H9 (cell line): ENCODE data around the gene STK38L. TPM values are rescaled to one million over a fixed set of nuclear protein-coding genes. Genes with fewer than 3 reads are reported as not detected.
"Not testable (repeated sequence)": the region's sequence is repeated elsewhere in the genome, so short reads cannot be mapped to it uniquely, and the experiment has no call there.

Experiments used
- DNase-seq: peaks from one replicate; pipeline ENCODE4 v3.0.0-alpha.2; 2017
- H2AFZ ChIP-seq: one replicate; pipeline ENCODE4 v1.6.1; 2013; ENCODE audit warnings: mild to moderate bottlenecking, low read length, control low read depth, moderate library complexity
- H2AK5ac ChIP-seq: 2 replicates; pipeline ENCODE4 v1.6.1; 2013; ENCODE audit warnings: low read length, control low read depth, mixed read lengths; ENCODE audit not compliant: insufficient read length
- H2BK120ac ChIP-seq: one replicate; pipeline ENCODE4 v1.6.1; 2013; ENCODE audit warnings: low read depth, mild to moderate bottlenecking, low read length, control low read depth, inconsistent platforms; ENCODE audit not compliant: poor library complexity, severe bottlenecking
- H2BK12ac ChIP-seq: 2 replicates; pipeline ENCODE4 v1.6.1; 2013; ENCODE audit warnings: low read length, control low read depth, mixed read lengths, low read depth; ENCODE audit not compliant: insufficient read length
- H2BK15ac ChIP-seq: 2 replicates; pipeline ENCODE4 v1.6.1; 2013; ENCODE audit warnings: low read depth, low read length, control low read depth
- H2BK20ac ChIP-seq: one replicate; pipeline ENCODE4 v1.6.1; 2013; ENCODE audit warnings: low read depth, mild to moderate bottlenecking, low read length, control low read depth, inconsistent platforms; ENCODE audit not compliant: poor library complexity, severe bottlenecking
- H2BK5ac ChIP-seq: 2 replicates; pipeline ENCODE4 v1.6.1; 2013; ENCODE audit warnings: low read length, control low read depth, mixed read lengths; ENCODE audit not compliant: insufficient read length
- H3K14ac ChIP-seq: 2 replicates; pipeline ENCODE4 v1.6.1; 2013; ENCODE audit warnings: low read length, control low read depth; ENCODE audit not compliant: insufficient read depth
- H3K18ac ChIP-seq: 2 replicates; pipeline ENCODE4 v1.6.1; 2013; ENCODE audit warnings: low read depth, mild to moderate bottlenecking, mixed read lengths, low read length, control low read depth; ENCODE audit not compliant: insufficient read length
- H3K23ac ChIP-seq: 2 replicates; pipeline ENCODE4 v1.6.1; 2013; ENCODE audit warnings: low read length, control low read depth, mixed read lengths, low read depth; ENCODE audit not compliant: insufficient read length
- H3K23me2 ChIP-seq: 2 replicates; pipeline ENCODE4 v1.6.1; 2013; ENCODE audit warnings: low read depth, mild to moderate bottlenecking, mixed read lengths, low read length, control low read depth; ENCODE audit not compliant: insufficient read length, poor library complexity, severe bottlenecking
- H3K27ac ChIP-seq: 2 replicates; pipeline ENCODE4 v1.5.1; 2013; ENCODE audit warnings: low read length, control low read depth, mixed read lengths, low read depth; ENCODE audit not compliant: insufficient read length
- H3K27me3 ChIP-seq: 2 replicates; pipeline ENCODE4 v1.6.1; 2013; ENCODE audit warnings: low read length, control low read depth, inconsistent platforms; ENCODE audit not compliant: insufficient read depth
- H3K4ac ChIP-seq: 2 replicates; pipeline ENCODE4 v1.6.1; 2013; ENCODE audit warnings: low read depth, mild to moderate bottlenecking, control low read depth, inconsistent platforms, low read length, moderate library complexity
- H3K4me1 ChIP-seq: 2 replicates; pipeline ENCODE4 v1.6.1; 2013; ENCODE audit warnings: low read length, control low read depth, inconsistent platforms; ENCODE audit not compliant: insufficient read depth
- H3K4me2 ChIP-seq: 2 replicates; pipeline ENCODE4 v1.6.1; 2013; ENCODE audit warnings: low read length, control low read depth, mixed read lengths; ENCODE audit not compliant: insufficient read length, insufficient read depth
- H3K56ac ChIP-seq: 2 replicates; pipeline ENCODE4 v1.6.1; 2013; ENCODE audit warnings: low read depth, mild to moderate bottlenecking, mixed read lengths, low read length, control low read depth; ENCODE audit not compliant: insufficient read length
- H3K79me1 ChIP-seq: 2 replicates; pipeline ENCODE4 v1.6.1; 2013; ENCODE audit warnings: low read depth, mild to moderate bottlenecking, moderate library complexity, low read length, control low read depth, inconsistent platforms; ENCODE audit not compliant: insufficient read depth, poor library complexity, severe bottlenecking
- H3K79me2 ChIP-seq: 2 replicates; pipeline ENCODE4 v1.6.1; 2013; ENCODE audit warnings: low read length, control low read depth, inconsistent platforms; ENCODE audit not compliant: insufficient read depth
- H3K9ac ChIP-seq: 2 replicates; pipeline ENCODE4 v1.6.1; 2013; ENCODE audit warnings: low read length, control low read depth, mixed read lengths; ENCODE audit not compliant: insufficient read length; ENCODE audit errors: extremely low read depth
- H3K9me3 ChIP-seq: one replicate; pipeline ENCODE4 v1.6.1; 2013; ENCODE audit warnings: low read depth, low read length, inconsistent platforms; ENCODE audit not compliant: control insufficient read depth
- H3T11ph ChIP-seq: one replicate; pipeline ENCODE4 v1.6.1; 2013; ENCODE audit warnings: mild to moderate bottlenecking, low read length, control low read depth, inconsistent platforms
- H4K20me1 ChIP-seq: one replicate; pipeline ENCODE4 v1.6.1; 2013; ENCODE audit not compliant: control insufficient read depth, insufficient read length, insufficient read depth
- H4K5ac ChIP-seq: 2 replicates; pipeline ENCODE4 v1.6.1; 2013; ENCODE audit warnings: low read depth, mild to moderate bottlenecking, mixed read lengths, low read length, control low read depth; ENCODE audit not compliant: insufficient read length
- H4K8ac ChIP-seq: replicated peaks from 2 replicates; pipeline ENCODE4 v1.6.1; 2013; ENCODE audit warnings: low read length, control low read depth, mixed read lengths, low read depth; ENCODE audit not compliant: insufficient read length
- H4K91ac ChIP-seq: 2 replicates; pipeline ENCODE4 v1.6.1; 2013; ENCODE audit warnings: low read depth, mild to moderate bottlenecking, moderate library complexity, mixed read lengths, low read length, control low read depth; ENCODE audit not compliant: insufficient read length
- H3K27ac Mint-ChIP-seq, 3 experiments: 2 replicates in 2 of 3; 3 replicates in 1 of 3; pipeline ENCODE4 v1.8.0; 2020 to 2021; ENCODE audit warnings: mixed read lengths in 3 of 3, mild to moderate bottlenecking in 1 of 3, moderate library complexity in 1 of 3
- H3K27me3 Mint-ChIP-seq: 2 replicates; pipeline ENCODE4 v1.8.0; 2021; ENCODE audit warnings: low read depth, mild to moderate bottlenecking, moderate library complexity, mixed read lengths
- H3K36me3 Mint-ChIP-seq, 3 experiments: 2 replicates in 2 of 3; 3 replicates in 1 of 3; pipeline ENCODE4 v1.8.0; 2020 to 2021; ENCODE audit warnings: low read depth in 3 of 3, mixed read lengths in 3 of 3; ENCODE audit not compliant: insufficient read depth in 1 of 3
- H3K4me1 Mint-ChIP-seq, 2 experiments: 2 replicates each; pipeline ENCODE4 v1.8.0; 2020; ENCODE audit warnings: mixed read lengths in 2 of 2
- H3K4me3 Mint-ChIP-seq, 2 experiments: 2 replicates in 1 of 2; 3 replicates in 1 of 2; pipeline ENCODE4 v1.8.0; 2020 to 2021; ENCODE audit warnings: mild to moderate bottlenecking in 2 of 2, mixed read lengths in 2 of 2, moderate library complexity in 1 of 2
- H3K9me3 Mint-ChIP-seq, 2 experiments: 2 replicates in 1 of 2; 3 replicates in 1 of 2; pipeline ENCODE4 v1.8.0; 2020; ENCODE audit warnings: mild to moderate bottlenecking in 2 of 2, mixed read lengths in 2 of 2, moderate library complexity in 1 of 2
- WGBS: extraction: QIAGEN DNeasy Blood & Tissue Kit; methylation state at CpG from one replicate; pipeline ENCODE4 v1.1.7; 2013; ENCODE audit warnings: missing lambda C conversion rate, low lambda C conversion rate, mixed read lengths; ENCODE audit not compliant: insufficient read length; ENCODE audit errors: extremely low coverage; 5-methylcytosine and 5-hydroxymethylcytosine counted together
- total RNA-seq: library from RNA; stranded (reverse); gene quantifications from 2 replicates; pipeline ENCODE4 v1.2.1, GENCODE V29; 2021
- TF ChIP-seq, protein P1 (sequence below): fragments of 200-600 bp; sonication (generic); conservative IDR thresholded peaks from 3 replicates; pipeline ENCODE4 v1.8.0; 2021; ENCODE audit warnings: antibody characterized with exemption, mild to moderate bottlenecking

Gene STK38L
- total RNA-seq, 1 experiment from 2014 or later, result 44.9 TPM

DNA sequence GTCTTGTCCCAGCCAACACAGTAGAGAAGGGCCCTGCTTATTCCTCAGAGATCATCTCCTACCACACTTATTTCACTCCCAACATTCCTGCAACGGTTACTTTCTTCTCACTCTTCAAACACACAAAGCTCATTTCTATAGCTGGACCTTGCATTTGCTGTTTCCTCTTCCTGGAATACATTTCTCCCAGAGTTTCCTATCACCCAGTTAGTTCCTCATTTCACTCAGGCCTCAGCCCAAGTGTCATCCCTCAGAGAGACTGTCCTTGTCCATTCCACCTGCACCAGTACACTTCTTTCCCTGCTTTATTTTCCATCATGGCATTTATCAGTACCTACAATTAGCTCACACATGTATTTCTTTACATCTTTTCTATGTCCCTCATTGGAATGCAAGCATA, 14.7 kb upstream of the STK38L start:
- Mint-ChIP-seq H3K36me3 (no peaks in the 10 kb centered on the region), H3K4me3 (no peak overlapping the region), H3K4me1 (no peaks in the 10 kb centered on the region), H3K27me3 (no peaks in the 10 kb centered on the region), H3K27ac (no peak overlapping the region), H3K9me3 (no peaks in the 10 kb centered on the region)
- H3K79me2 ChIP-seq, result no peaks in the 10 kb centered on the region; the same call in 1 of the 2 replicates
- H3K9me3 ChIP-seq, result no peaks in the 10 kb centered on the region
- no peak for DNase-seq
- H3K27me3 ChIP-seq, result no peaks in the 10 kb centered on the region
- H3T11ph ChIP-seq, result no peak overlapping the region
- H2BK5ac ChIP-seq, result no peak overlapping the region
- no peak overlapping the region for H2BK120ac ChIP-seq
- H2AK5ac ChIP-seq, result no peak overlapping the region
- no peak overlapping the region for H2BK15ac ChIP-seq
- H3K14ac ChIP-seq, result no peak overlapping the region
- H4K20me1 ChIP-seq, result no peaks in the 10 kb centered on the region
- H3K27ac ChIP-seq, result no peak overlapping the region
- no peak overlapping the region for H2AFZ ChIP-seq
- no peaks in the 10 kb centered on the region for H3K23me2 ChIP-seq
- TF ChIP-seq, protein P1, sequence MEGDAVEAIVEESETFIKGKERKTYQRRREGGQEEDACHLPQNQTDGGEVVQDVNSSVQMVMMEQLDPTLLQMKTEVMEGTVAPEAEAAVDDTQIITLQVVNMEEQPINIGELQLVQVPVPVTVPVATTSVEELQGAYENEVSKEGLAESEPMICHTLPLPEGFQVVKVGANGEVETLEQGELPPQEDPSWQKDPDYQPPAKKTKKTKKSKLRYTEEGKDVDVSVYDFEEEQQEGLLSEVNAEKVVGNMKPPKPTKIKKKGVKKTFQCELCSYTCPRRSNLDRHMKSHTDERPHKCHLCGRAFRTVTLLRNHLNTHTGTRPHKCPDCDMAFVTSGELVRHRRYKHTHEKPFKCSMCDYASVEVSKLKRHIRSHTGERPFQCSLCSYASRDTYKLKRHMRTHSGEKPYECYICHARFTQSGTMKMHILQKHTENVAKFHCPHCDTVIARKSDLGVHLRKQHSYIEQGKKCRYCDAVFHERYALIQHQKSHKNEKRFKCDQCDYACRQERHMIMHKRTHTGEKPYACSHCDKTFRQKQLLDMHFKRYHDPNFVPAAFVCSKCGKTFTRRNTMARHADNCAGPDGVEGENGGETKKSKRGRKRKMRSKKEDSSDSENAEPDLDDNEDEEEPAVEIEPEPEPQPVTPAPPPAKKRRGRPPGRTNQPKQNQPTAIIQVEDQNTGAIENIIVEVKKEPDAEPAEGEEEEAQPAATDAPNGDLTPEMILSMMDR, result no peak
- H2BK12ac ChIP-seq, result no peak overlapping the region
- no peaks in the 10 kb centered on the region for H3K4me1 ChIP-seq
- H3K18ac ChIP-seq, result no peak overlapping the region
- no CpG with 5 or more reads among the region's 1 CpG for WGBS
- no peak overlapping the region for H4K91ac ChIP-seq
- no peak overlapping the region for H3K23ac ChIP-seq
- H2BK20ac ChIP-seq, result no peak overlapping the region
- H3K56ac ChIP-seq, result no peak overlapping the region
- no peaks in the 10 kb centered on the region for H3K79me1 ChIP-seq
- no peak overlapping the region for H3K4ac ChIP-seq
- no peak overlapping the region for H4K8ac ChIP-seq
- no peak overlapping the region for H3K4me2 ChIP-seq
- H3K9ac ChIP-seq, result no peak overlapping the region
- H4K5ac ChIP-seq, result no peak overlapping the region

DNA sequence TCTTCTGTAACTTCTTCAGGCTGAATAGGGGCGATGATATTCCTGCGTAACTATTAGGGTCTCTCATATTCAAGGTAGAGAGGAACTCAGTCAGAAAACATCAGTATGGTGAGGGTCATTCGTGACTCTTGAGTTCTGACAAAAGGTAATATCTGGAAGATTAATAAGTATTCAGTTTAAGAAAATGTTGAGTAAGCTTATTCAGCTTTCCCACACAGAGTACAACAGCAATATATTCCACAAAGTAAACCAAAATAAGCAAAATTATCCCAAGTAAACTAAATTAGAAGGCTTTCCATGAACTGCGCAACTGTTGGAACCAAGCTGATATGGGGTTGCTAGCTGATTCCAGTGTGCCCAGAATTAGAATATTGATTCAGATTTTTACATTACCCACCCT, 12.7 kb upstream of the STK38L start:
- not testable (repeated sequence) for H3K4me1 ChIP-seq, H3K27ac Mint-ChIP-seq, H3K18ac ChIP-seq, H3K79me2 ChIP-seq, H3K27me3 ChIP-seq, H4K5ac ChIP-seq, H3K14ac ChIP-seq, H3K4ac ChIP-seq, H3K4me3 Mint-ChIP-seq, H3K56ac ChIP-seq, H3K79me1 ChIP-seq, DNase-seq, H2BK5ac ChIP-seq, H3T11ph ChIP-seq, H2AK5ac ChIP-seq, H4K8ac ChIP-seq, H3K23ac ChIP-seq, H3K9ac ChIP-seq, H2BK120ac ChIP-seq, H3K9me3 ChIP-seq, H4K20me1 ChIP-seq, H2AFZ ChIP-seq, H2BK12ac ChIP-seq, H3K4me2 ChIP-seq, H2BK15ac ChIP-seq, H3K9me3 Mint-ChIP-seq, H2BK20ac ChIP-seq, H3K36me3 Mint-ChIP-seq, H3K23me2 ChIP-seq, H3K27ac ChIP-seq, H3K27me3 Mint-ChIP-seq, H3K4me1 Mint-ChIP-seq, H4K91ac ChIP-seq
- no CpG with 5 or more reads among the region's 4 CpGs for WGBS
